ENCODE results near the gene BBIP1.

Gene BBIP1

GRCh38 chr10:110861930-110862649 lies 56.9 kb downstream of the BBIP1 start:
- no peak for DNase-seq

GRCh38 chr10:110861476-110861875 lies 57.5 kb downstream of the BBIP1 start:
- no peak for DNase-seq

GRCh38 chr10:110860576-110861241 lies 58.3 kb downstream of the BBIP1 start:
- no peak for DNase-seq

DNA sequence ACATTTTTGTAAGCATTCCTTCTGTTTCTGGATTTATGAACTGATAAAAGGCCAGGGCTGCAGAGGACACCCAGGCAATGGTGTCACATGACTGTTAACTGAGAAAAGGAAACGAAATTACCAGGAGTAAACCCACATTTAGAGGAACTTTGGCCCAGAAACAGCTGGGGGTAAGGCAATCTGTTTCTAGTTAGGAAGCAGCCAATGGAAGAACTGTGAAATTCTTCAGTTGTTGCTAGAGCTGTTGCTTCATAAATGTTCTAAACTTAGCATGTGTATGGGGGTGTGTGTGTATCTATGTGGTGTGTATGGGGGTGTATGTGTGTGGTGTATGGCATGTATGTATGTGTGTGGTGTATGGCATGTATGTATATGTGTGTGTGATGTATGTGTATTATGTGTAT lies 59.0 kb downstream of the BBIP1 start:
- no peak for DNase-seq

DNA sequence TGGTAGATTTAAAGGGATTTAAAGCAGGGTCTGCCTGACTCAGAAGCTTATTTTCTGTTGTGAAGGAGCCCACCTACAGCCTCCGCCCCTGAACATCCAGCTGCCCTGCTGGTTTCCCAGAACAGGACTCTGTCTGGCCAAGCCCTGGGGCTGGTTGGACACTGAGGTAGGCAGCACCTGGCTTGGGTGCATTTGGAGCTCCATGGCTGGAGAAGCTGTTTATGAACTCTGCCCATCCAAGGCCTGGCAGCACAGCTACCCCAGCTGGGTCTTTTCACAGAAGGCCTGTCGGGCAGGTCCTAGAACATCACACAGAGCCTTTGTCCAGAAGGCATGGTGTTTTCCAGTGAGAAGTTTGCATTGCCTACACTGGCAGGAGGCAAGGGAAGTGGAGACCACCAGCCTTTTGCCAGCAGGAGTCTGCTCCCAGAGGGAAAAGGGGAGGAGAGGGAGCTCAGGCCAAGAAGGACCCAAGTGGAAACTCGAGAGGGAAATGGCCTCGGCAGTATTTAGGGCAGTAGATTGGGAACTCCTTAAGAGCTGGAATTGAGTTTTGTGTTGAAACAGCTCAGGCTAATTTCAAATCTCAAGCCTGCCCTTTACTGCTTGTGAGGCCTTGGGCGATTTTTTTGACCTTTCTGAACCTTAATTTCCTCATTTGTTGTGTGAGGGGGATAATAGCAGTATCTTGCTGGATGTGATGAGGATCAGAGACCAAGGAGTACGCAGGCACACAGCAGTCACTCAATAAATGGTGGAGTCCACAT lies 59.6 kb downstream of the BBIP1 start:
- no peak for DNase-seq

DNA sequence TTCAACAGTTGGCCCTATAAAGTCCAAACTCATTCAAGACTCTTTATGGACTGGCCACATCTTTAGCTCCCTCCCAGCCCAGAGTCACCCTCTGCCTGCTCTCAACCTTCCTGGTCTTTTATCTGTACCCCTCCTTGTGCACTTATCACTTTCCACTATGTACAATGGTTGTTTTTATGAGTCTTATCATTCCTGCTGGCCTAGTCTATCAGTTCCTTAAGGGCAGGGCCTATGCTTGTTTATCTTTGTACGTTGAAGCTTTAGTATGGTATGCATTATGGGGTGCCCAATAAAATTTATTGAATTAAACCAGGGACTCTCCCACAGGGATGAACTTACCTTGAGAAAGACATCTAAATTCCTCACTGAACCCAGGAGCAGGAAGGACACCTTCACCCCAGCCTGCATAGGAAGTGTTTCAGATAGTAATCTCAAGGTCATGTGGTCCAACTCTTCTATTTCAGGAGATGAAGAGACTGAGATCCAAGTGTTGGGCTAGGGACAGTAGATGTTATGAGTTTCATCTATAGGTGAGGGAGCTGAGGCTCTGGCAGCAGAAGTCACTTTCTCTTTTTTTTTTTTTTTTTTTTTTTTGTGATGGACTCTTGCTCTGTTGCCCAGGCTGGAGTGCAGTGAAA lies 60.6 kb downstream of the BBIP1 start:
- no peak for DNase-seq

GRCh38 chr10:110857265-110858171 lies 61.5 kb downstream of the BBIP1 start:
- peak; percentile 43 for DNase-seq

DNA sequence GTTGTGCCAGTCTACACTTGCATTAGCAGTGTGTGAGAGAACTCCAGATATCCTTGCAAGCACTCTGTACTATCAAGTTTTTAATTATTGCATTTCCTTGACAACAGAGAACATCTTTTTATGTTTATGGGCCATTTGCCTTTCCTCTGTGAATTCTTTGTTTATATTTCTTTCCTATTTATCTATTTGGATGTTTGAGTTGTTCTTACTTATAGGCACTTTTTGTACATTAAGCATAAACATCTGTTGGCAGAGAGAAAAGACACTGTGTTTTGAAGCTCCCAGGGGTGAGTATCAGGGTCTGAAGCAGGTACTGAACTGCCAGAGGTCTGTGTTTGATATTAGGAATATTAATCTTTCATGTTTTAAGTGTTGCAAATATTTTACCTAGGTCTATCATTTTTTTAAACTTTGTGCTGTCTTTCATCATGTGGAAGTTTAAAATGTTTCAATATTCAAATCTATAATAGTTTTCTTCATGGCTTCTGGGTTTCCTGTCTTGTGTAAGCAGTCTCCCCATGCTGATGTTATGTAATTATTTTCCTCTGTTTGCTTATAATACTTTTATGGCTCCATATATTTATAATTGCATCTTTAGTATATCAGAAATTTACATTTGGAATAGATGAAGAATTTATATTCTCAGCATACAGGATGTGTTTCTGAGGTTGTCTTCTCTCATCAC lies 64.9 kb downstream of the BBIP1 start:
- no peak for DNase-seq

- DNase-seq = no peak
Measured at GRCh38 chr10:110852947-110853346, 66.0 kb downstream of the BBIP1 start.

- DNase-seq = no peak
Measured at GRCh38 chr10:110852255-110852896, 66.6 kb downstream of the BBIP1 start.

GRCh38 chr10:110851020-110851612 lies 67.9 kb downstream of the BBIP1 start:
- no peak for DNase-seq

GRCh38 chr10:110850099-110850498 lies 68.9 kb downstream of the BBIP1 start:
- DNase-seq = no peak
